HK-2 (cell line): ENCODE data around the gene ULK1.
A peak's percentile ranks its signal among the peaks of the same experiment; 100 is the strongest.
"Not testable (repeated sequence)": the region's sequence is repeated elsewhere in the genome, so short reads cannot be mapped to it uniquely, and the experiment has no call there.

Experiments used
- DNase-seq: peaks from one replicate; pipeline ENCODE4 v3.0.0-alpha.2; 2018; ENCODE audit not compliant: unreplicated experiment

ULK1 gene

GRCh38 chr12:131861261-131862083, 33.0 kb upstream of the ULK1 start:
- DNase-seq = no peak

GRCh38 chr12:131862084-131862441, 32.4 kb upstream of the ULK1 start:
- DNase-seq = no peak

- no peak for DNase-seq
Measured at GRCh38 chr12:131862600-131862993, 31.8 kb upstream of the ULK1 start.

- no peak for DNase-seq
Measured at GRCh38 chr12:131862994-131863710, 31.3 kb upstream of the ULK1 start.

- no peak for DNase-seq
Measured at GRCh38 chr12:131863711-131864396, 30.6 kb upstream of the ULK1 start.

GRCh38 chr12:131864469-131864868, 30.0 kb upstream of the ULK1 start:
- no peak for DNase-seq

GRCh38 chr12:131865180-131865875, 29.1 kb upstream of the ULK1 start:
- peak; percentile 80 for DNase-seq

- DNase-seq = no peak
Measured at GRCh38 chr12:131867471-131867870, 27.0 kb upstream of the ULK1 start.

- no peak for DNase-seq
Measured at GRCh38 chr12:131867891-131868675, 26.3 kb upstream of the ULK1 start.

- DNase-seq = no peak
Measured at GRCh38 chr12:131869871-131870418, 24.5 kb upstream of the ULK1 start.

- no peak for DNase-seq
Measured at GRCh38 chr12:131871677-131872076, 22.7 kb upstream of the ULK1 start.

- DNase-seq = peak; percentile 83
Measured at GRCh38 chr12:131872154-131873051, 22.0 kb upstream of the ULK1 start.

GRCh38 chr12:131873293-131873692, 21.1 kb upstream of the ULK1 start:
- DNase-seq = no peak

- DNase-seq = not testable (repeated sequence)
Measured at GRCh38 chr12:131874972-131875371, 19.4 kb upstream of the ULK1 start.

GRCh38 chr12:131877216-131877615, 17.2 kb upstream of the ULK1 start:
- not testable (repeated sequence) for DNase-seq

- DNase-seq = not testable (repeated sequence)
Measured at GRCh38 chr12:131878436-131878835, 16.0 kb upstream of the ULK1 start.

GRCh38 chr12:131882804-131883520, 11.5 kb upstream of the ULK1 start:
- no peak for DNase-seq

- DNase-seq = no peak
Measured at GRCh38 chr12:131883521-131883900, 10.9 kb upstream of the ULK1 start.

GRCh38 chr12:131885076-131885475, 9.3 kb upstream of the ULK1 start:
- DNase-seq = not testable (repeated sequence)
